Transverse colon (tissue), 4 donors: ENCODE data around the gene PTH1R. TPM values are rescaled to one million over a fixed set of nuclear protein-coding genes. Genes with fewer than 3 reads are reported as not detected.

Source experiments
- DNase-seq: peaks from one replicate; pipeline ENCODE4 v3.0.0-alpha.2; 2019
- H3K27ac ChIP-seq, 4 donors: fragments of 200-600 bp; sonication (generic); 2 replicates each; pipeline ENCODE4 v1.5.1; 2016 to 2018; ENCODE audit warnings: inconsistent platforms in 4 of 4
- H3K27me3 ChIP-seq: fragments of 200-600 bp; sonication (generic); 2 replicates; pipeline ENCODE4 v1.5.1; 2017; ENCODE audit warnings: inconsistent platforms
- H3K36me3 ChIP-seq, 4 donors: fragments of 200-600 bp; sonication (generic); 2 replicates each; pipeline ENCODE4 v1.5.1; 2017 to 2019; ENCODE audit warnings: inconsistent platforms in 4 of 4
- H3K4me1 ChIP-seq, 4 donors: fragments of 200-600 bp; sonication (generic); 2 replicates each; pipeline ENCODE4 v1.5.1; 2017 to 2020; ENCODE audit warnings: inconsistent platforms in 4 of 4
- H3K4me3 ChIP-seq, 4 donors: fragments of 200-600 bp; sonication (generic); 1 replicate in 1 of 4; 2 replicates in 3 of 4; pipeline versions ENCODE4 v1.5.1 to v1.6.1; 2017 to 2019; ENCODE audit warnings: inconsistent platforms in 4 of 4
- H3K9me3 ChIP-seq, 2 donors: fragments of 200-600 bp; sonication (generic); 2 replicates each; pipeline ENCODE4 v1.5.1; 2017 to 2019; ENCODE audit warnings: inconsistent platforms in 2 of 2
- CTCF ChIP-seq, 5 experiments: fragments of 200-600 bp in 3 of 5; fragments of 450-650 bp in 2 of 5; sonication (generic) in 3 of 5; IDR thresholded peaks; 1 replicate in 2 of 5; 2 replicates in 3 of 5; pipeline ENCODE4 v1.5.1; 2016 to 2017; ENCODE audit warnings: antibody characterized with exemption in 5 of 5, inconsistent platforms in 3 of 5, mild to moderate bottlenecking in 2 of 5, moderate library complexity in 1 of 5
- EP300 ChIP-seq: sonication (generic); formaldehyde crosslinking; IDR thresholded peaks from one replicate; pipeline ENCODE4 v1.6.1; 2017; ENCODE audit warnings: antibody characterized with exemption, low read depth
- POLR2A ChIP-seq: fragments of 450-650 bp; IDR thresholded peaks from one replicate; pipeline ENCODE4 v1.6.1; 2016; ENCODE audit warnings: antibody characterized with exemption, mild to moderate bottlenecking, moderate library complexity
- POLR2AphosphoS5 ChIP-seq, 3 donors: sonication (generic); formaldehyde crosslinking; IDR thresholded peaks; one replicate each; pipeline ENCODE4 v1.6.1; 2016; ENCODE audit warnings: antibody characterized with exemption in 3 of 3
- WGBS, 2 donors: methylation state at CpG; one replicate each; pipeline ENCODE4 v1.1.5; 2018; ENCODE audit warnings: low coverage in 1 of 2; 5-methylcytosine and 5-hydroxymethylcytosine counted together
- in situ Hi-C, 4 donors: fragments of 200-750 bp; cut with MboI; loops; one replicate each; pipeline versions ENCODE4 v1.15.0 to v1.15.1; 2017; ENCODE audit warnings: low sequenced_read_pairs in 3 of 4, low pct_ligation_motif_present in 1 of 4, low pct_unique_long_range_greater_than_20kb in 1 of 4
- intact Hi-C: fragments of 100-400 bp; cut with DNase I; formaldehyde crosslinking; loops from one replicate; pipeline ENCODE4 v1.15.1; 2023; ENCODE audit warnings: low total_unique reads
- total RNA-seq, 4 donors: library from RNA; depleted of rRNA; stranded (reverse); fragments of >200 nt; gene quantifications; one replicate each; pipeline ENCODE4 v1.1.0, GENCODE V29; 2016

The PTH1R gene
- total RNA-seq, 4 donors from 2014 or later: 0.60 to 2.5 (median 1.4) TPM; not detected in 1

- H3K9me3 ChIP-seq: no peaks in the 10 kb centered on the region
- H3K27me3 ChIP-seq: no peaks in the 10 kb centered on the region
- in situ Hi-C loops (no loop called here), intact Hi-C loops (no loop called here)
- TF ChIP-seq POLR2AphosphoS5 (IDR thresholded peaks at IDR 0.05) (no peak), POLR2A (no peak), CTCF (IDR thresholded peaks at IDR 0.05) (no peak), EP300 (no peak)
- DNase-seq: no peak
- H3K36me3 ChIP-seq: no peaks in the 10 kb centered on the region
- no peak overlapping the region for H3K27ac ChIP-seq
- WGBS, 2 donors: 88% methylated on average over 7 of the region's 7 CpGs; no CpG with 5 or more reads in 1 of the 2 donors
- H3K4me1 ChIP-seq: peaks cover 7 to 17% (median 13%) of the 10 kb centered on the region in 4 donors
- no peak overlapping the region for H3K4me3 ChIP-seq
Measured at GRCh38 chr3:46849045-46849631, 28.4 kb upstream of the PTH1R start.

- Histone ChIP-seq H3K9me3 (no peaks in the 10 kb centered on the region), H3K27me3 (no peaks in the 10 kb centered on the region), H3K36me3 (no peaks in the 10 kb centered on the region), H3K4me1 (peaks cover 7 to 16% (median 13%) of the 10 kb centered on the region in 4 donors), H3K4me3 (no peak overlapping the region), H3K27ac (no peak overlapping the region)
- TF ChIP-seq POLR2A (no peak), CTCF (IDR thresholded peaks at IDR 0.05) (no peak), EP300 (no peak), POLR2AphosphoS5 (IDR thresholded peaks at IDR 0.05) (no peak)
- 72% methylated on average over 7 of the region's 7 CpGs; no CpG with 5 or more reads in 1 of the 2 donors for WGBS, 2 donors
- DNase-seq: no peak
- intact Hi-C loops (no loop called here), in situ Hi-C loops (loop anchor here in 3 of 4 donors (25.0 kb wide), 3 partner anchors 138 to 512 kb away; partner anchors contain the start of genes PRSS50 (in 1 of the 3) and TMIE (in 1 of the 3))
Measured at GRCh38 chr3:46849686-46850467, 27.6 kb upstream of the PTH1R start.

GRCh38 chr3:46850468-46850779 lies 27.1 kb upstream of the PTH1R start:
- DNase-seq: no peak
- in situ Hi-C loops: loop anchor here in 3 of 4 donors (25.0 kb wide), 3 partner anchors 138 to 512 kb away; partner anchors contain the start of genes PRSS50 (in 1 of the 3) and TMIE (in 1 of the 3)

More at GRCh38 chr3:46850468-46850779, 27.1 kb upstream of the PTH1R start:
- Histone ChIP-seq H3K4me3 (no peak overlapping the region), H3K27me3 (no peaks in the 10 kb centered on the region), H3K27ac (no peak overlapping the region), H3K4me1 (peaks cover 7 to 13% (median 9%) of the 10 kb centered on the region in 4 donors), H3K36me3 (no peaks in the 10 kb centered on the region), H3K9me3 (no peaks in the 10 kb centered on the region)
- WGBS, 2 donors: 82% methylated on average over 1 of the region's 1 CpG; no CpG with 5 or more reads in 1 of the 2 donors
- TF ChIP-seq POLR2AphosphoS5 (IDR thresholded peaks at IDR 0.05) (no peak), EP300 (no peak), CTCF (IDR thresholded peaks at IDR 0.05) (no peak), POLR2A (no peak)
- intact Hi-C loops: no loop called here
